ENCODE data around the gene RUFY3.
"Not testable (repeated sequence)": the region's sequence is repeated elsewhere in the genome, so short reads cannot be mapped to it uniquely, and the experiment has no call there.

Gene RUFY3, protein sequence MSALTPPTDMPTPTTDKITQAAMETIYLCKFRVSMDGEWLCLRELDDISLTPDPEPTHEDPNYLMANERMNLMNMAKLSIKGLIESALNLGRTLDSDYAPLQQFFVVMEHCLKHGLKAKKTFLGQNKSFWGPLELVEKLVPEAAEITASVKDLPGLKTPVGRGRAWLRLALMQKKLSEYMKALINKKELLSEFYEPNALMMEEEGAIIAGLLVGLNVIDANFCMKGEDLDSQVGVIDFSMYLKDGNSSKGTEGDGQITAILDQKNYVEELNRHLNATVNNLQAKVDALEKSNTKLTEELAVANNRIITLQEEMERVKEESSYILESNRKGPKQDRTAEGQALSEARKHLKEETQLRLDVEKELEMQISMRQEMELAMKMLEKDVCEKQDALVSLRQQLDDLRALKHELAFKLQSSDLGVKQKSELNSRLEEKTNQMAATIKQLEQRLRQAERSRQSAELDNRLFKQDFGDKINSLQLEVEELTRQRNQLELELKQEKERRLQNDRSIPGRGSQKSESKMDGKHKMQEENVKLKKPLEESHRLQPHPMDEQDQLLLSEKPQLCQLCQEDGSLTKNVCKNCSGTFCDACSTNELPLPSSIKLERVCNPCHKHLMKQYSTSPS

DNA sequence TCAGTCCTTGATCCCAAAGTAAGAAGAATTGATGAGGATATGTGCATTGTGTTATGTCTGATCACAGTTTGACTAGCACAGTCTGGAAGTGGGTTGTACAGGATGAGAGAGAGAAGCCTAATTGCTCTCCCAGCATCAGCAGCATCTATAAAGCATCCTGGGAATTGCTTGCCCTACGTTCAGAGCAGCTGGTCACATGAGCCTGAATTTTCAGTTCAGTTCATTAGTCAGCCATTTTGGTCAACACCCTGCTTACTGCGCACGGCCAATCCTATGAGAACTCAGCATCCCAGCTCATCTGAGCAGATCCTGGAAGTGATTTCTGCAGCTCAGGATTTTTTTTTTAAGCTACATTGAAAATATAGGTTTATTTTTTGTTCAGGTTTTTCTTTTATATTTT, at the start of gene RUFY3:
Gene RUFY3 (plus strand): TSS at position 218 of the 400 bp plus-strand sequence. CDS start 610 bp downstream, outside the sequence.
- peak; percentile 89 for DNase-seq

DNA sequence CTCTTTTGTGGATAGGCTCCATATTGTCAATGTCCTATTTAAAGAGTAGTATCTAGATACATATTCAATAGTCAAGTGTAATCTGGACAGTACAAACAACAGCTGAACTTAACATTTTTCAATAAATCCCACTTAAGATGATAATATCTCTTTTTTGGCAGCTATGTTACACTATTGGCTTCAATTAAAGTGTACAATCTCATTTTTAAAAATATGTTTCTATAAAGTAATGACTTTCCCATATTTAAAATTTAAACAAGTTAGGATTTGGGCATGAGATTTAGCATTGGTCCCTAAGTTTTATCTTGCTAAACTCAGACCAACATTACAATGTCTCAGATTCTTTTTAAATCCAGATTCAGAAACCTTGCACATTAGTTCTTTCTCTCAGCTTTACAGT, 47.6 kb upstream of the RUFY3 start:
- no peak for DNase-seq

- no peak for DNase-seq
Observed at GRCh38 chr4:70674731-70675130, 47.0 kb upstream of the RUFY3 start.

DNA sequence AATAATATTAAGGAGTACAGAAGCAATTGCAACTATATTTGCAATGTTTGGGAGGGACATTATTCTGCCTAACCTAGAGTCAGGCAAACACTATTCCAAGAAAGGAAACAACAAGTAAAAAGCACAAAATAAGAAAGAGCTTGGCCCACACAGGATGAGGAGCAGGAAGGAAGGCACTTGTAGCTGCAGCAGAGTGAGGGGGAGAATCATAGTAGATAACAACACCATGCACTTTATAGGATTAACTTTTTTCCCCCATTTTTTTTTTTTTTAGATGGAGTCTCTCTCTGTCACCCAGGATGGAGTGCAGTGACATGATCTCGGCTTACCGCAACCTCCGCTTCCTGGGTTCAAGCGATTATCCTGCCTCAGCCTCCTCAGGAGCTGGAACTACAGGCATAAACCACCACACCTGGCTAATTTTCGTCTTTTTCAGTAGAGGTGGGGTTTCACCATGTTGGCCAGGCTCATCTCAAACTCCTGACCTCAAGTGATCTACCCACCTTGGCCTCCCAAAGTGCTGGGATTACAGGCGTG, 45.1 kb upstream of the RUFY3 start:
- no peak for DNase-seq

GRCh38 chr4:70678383-70678999, 43.3 kb upstream of the RUFY3 start:
- DNase-seq: no peak

DNA sequence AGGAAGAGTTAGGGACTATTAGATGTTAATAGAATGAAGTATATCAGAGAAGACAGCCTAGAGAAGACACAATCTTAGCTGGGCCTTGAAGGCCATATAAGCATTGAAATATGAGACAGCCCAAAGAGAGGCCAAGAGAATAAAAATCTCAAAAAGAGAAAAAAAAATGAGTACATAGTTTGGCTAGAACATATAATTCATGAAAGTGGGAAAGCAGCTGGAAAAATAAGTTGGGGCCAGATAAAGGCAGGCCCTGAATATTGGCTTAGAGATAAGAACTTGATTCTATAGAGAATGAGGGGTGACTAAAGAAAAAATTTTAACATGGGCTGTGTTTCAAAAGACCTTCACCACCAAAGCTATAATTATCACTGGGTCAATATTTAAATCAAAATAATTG, 40.8 kb upstream of the RUFY3 start:
- DNase-seq: no peak

GRCh38 chr4:70681704-70682103, 40.1 kb upstream of the RUFY3 start:
- DNase-seq: no peak

GRCh38 chr4:70682142-70682541, 39.6 kb upstream of the RUFY3 start:
- DNase-seq: not testable (repeated sequence)

DNA sequence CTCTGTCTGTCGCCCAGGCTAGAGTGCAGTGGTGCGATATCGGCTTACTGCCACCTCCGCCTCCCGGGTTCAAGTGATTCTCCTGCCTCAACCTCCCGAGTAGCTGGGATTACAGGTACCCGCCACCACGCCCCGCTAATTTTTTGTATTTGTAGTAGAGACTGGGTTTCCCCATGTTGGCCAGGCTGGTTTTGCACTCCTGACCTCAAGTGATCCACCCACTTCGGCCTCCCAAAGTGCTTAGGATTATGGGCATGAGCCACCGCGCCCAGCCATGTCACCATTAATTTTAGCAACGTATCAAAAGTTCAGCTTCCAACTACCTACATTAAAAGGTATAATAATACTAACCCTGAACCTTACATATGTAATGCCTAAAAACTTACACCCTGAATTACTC, 34.4 kb upstream of the RUFY3 start:
- no peak for DNase-seq

- DNase-seq: peak; percentile 97
Observed at GRCh38 chr4:70687821-70688794, 33.7 kb upstream of the RUFY3 start, which contains the start of gene UTP3. UTP3 (plus strand) TSS chr4:70688532; CDS start chr4:70688678, 146 bp downstream.

DNA sequence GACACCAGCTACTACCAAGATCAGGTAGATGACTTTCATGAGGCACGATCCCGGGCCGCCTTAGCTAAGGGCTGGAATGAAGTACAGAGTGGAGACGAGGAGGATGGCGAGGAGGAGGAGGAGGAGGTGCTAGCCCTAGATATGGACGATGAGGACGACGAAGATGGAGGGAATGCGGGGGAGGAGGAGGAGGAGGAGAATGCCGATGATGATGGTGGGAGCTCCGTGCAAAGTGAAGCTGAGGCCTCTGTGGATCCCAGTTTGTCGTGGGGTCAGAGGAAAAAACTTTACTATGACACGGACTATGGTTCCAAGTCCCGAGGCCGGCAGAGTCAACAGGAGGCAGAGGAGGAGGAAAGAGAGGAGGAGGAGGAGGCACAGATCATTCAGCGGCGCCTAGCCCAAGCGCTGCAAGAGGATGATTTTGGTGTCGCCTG, 33.0 kb upstream of the RUFY3 start:
- DNase-seq: no peak

GRCh38 chr4:70691661-70692060, 30.1 kb upstream of the RUFY3 start:
- DNase-seq: no peak

- not testable (repeated sequence) for DNase-seq
Observed at GRCh38 chr4:70694633-70695032, 27.1 kb upstream of the RUFY3 start.

DNA sequence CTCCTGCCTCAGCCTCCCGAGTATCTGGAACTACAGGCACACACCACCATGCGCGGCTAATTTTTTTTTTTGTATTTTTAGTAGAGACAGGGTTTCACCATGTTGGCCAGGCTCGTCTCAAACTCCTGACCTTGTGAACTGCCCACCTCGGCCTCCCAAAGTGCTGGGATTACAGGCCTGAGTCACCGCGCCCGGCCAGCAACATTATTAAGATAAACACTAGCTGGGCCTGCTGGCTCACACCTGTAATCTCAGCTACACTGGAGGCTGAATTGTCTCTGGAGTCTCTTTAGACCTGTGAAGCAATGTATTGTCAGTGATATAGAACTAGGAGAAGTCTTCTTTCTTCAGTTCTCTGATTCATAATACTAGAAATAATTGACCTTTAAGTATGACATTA, 23.3 kb upstream of the RUFY3 start:
- DNase-seq: not testable (repeated sequence)

DNA sequence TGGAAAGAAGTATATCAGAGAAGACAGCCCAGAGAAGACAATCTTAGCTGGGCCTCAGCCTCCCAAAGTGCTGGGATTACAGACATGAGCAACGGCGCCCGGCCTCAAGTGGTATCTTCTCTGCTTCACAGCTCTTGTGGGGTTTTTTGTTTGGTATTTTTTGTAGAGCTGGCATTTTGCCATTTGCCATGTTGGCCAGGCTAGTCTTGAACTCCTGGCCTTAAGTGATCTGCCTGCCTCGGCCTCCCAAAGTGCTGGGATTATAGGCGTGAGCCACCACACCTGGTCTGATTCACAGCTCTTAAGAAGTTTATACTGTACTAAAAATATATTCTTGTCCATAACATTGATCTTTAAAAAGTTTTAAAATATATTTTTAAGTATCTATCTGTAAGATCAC, 21.1 kb upstream of the RUFY3 start:
- DNase-seq: no peak

GRCh38 chr4:70701271-70701670, 20.5 kb upstream of the RUFY3 start:
- no peak for DNase-seq

- not testable (repeated sequence) for DNase-seq
Observed at GRCh38 chr4:70702592-70702991, 19.2 kb upstream of the RUFY3 start.

GRCh38 chr4:70703619-70704214, 18.0 kb upstream of the RUFY3 start:
- no peak for DNase-seq

- peak; percentile 62 for DNase-seq
Observed at GRCh38 chr4:70704215-70704930, 17.4 kb upstream of the RUFY3 start.

DNA sequence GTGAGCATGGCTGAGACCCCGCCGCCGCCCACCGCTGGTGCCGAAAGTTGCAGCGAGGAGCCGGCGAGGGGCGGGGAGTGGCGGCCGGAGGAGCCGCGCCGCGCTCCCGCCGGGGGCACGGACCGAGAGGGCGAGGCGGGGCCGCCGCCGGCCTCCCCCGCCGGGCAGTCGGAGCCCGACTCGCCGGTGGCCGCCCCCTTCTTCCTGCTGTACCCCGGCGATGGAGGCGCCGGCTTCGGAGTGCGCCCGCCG, 16.9 kb upstream of the RUFY3 start:
- no peak for DNase-seq

Measured in NCI-H446 treated with DMSO at 0.1 percent for 48 hours (cell line).